Activated CD4-positive, alpha-beta T cell treated with anti-CD3 and anti-CD28 coated beads for 48 hours (primary cell): ENCODE measurements around the gene MPP2.
A peak's percentile ranks its signal among the peaks of the same experiment; 100 is the strongest.
"Not testable (repeated sequence)": the region's sequence is repeated elsewhere in the genome, so short reads cannot be mapped to it uniquely, and the experiment has no call there.

Source experiments
- DNase-seq: peaks from one replicate; pipeline ENCODE4 v3.0.0-alpha.2; 2020

MPP2 gene, protein sequence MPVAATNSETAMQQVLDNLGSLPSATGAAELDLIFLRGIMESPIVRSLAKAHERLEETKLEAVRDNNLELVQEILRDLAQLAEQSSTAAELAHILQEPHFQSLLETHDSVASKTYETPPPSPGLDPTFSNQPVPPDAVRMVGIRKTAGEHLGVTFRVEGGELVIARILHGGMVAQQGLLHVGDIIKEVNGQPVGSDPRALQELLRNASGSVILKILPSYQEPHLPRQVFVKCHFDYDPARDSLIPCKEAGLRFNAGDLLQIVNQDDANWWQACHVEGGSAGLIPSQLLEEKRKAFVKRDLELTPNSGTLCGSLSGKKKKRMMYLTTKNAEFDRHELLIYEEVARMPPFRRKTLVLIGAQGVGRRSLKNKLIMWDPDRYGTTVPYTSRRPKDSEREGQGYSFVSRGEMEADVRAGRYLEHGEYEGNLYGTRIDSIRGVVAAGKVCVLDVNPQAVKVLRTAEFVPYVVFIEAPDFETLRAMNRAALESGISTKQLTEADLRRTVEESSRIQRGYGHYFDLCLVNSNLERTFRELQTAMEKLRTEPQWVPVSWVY

GRCh38 chr17:43907425-43907981 is at the start of gene MPP2:
Gene MPP2 (minus strand): TSS chr17:43907536. CDS start chr17:43904460, 3,076 bp downstream.
- DNase-seq: peak; percentile 70

DNA sequence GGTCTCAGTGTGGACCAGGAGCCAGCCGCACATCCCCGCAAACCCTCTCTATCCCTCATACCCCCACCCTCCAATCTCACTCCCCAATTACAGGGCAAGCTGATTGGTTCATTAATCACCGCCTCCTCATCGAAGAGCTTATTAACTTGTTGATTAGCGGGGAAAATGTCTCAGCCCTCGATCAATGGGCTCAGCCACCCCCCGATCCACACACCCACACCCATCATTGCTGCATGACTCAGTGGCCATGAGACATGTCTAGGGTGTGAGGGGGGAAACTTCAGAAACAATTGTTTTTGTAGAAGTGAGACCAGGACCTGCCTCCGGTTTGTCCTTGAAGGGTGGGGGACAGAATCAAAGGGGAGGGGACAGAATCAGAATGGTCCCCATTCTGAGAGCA is 48.9 kb upstream of the MPP2 start:
- DNase-seq: no peak

DNA sequence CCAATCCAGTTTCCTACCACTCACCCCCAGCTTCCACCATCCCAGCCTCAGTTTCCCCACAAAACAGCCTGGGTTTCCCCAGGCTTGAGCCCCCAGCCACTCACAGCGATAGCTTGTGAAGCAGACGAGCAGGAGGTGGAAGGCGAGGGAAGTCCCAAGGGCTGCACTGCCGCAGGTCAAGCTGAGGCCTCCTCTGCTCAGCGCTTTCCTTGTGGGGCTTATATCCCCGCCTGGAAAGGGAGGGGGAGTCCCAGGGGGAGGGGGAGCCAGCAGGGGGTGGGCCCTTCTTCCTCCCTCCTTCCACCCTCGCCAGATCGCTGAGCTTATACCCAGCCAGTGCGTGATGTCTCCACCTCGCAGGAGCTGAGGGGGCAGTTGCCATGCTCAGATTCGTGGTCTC is 46.4 kb upstream of the MPP2 start, which contains the start of gene PYY:
Gene PYY, minus strand, starts transcription at position 195 of the 400 bp plus-strand sequence. CDS start 457 bp downstream, outside the sequence.
- no peak for DNase-seq

DNA sequence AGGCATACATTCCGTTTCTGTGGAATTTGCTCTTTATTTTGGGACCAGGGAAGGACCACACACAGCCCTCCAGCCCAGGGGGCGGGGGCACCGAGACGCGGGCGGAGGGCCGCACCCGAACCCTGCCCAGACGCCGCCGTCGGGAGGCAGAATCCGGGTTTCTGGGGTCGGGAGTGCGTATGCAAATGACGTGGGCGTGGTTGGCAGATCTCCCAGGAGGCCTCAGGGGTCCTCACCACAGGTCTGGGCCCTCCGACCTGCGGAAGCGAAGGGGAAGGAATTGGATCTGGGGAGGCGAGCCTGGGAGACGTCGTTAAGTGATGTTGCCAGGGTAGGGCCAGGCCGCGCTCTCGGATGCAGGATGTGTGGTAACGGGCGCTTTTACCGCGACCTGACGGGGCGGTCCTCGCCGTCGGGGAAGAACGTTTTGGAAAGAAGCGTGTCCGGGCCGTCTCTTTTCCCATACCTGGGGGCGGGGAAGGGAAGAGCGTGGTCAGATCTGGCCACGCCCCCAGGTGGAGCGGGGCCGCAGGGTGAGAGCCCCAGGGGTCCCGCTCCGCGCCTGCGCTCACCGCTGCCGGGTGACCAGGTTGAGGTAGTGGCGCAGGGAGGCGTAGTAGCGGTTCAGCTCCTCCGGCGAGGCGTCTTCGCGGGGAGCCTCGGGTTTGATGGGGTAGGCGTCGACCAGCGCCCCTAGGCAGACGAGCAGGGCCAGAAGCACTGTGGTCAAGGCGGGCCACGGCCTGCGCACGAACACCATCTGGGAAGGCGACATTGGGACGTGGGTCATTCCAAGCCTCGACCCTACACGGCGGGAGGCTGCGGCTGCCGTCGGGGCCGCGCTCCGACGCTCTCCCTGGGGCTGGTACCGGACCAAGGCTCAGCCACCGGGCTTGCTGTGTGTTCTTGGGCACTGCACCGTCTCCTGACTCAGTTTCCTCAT is 45.7 kb upstream of the MPP2 start:
- no peak for DNase-seq

DNA sequence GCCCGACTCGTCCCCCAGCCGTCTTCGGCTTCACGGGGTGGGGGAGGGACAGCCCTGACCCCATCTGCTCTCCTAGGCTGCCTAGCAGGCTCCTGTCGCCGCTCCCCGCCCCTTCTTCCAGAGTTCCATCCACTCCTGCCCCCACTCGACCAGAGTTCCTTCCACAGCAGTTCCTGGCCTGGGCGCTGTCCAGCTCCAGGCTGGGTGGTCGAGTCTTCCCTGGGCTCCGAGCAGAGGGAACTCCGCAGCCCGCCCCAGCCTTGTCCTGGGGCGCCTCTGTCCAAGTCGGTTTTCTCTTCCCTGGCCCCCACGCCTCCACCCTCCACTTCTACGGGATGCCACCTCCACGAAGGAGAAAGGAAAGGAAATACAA is 45.0 kb upstream of the MPP2 start:
- no peak for DNase-seq

GRCh38 chr17:43951750-43952149 is 44.4 kb upstream of the MPP2 start:
- no peak for DNase-seq

DNA sequence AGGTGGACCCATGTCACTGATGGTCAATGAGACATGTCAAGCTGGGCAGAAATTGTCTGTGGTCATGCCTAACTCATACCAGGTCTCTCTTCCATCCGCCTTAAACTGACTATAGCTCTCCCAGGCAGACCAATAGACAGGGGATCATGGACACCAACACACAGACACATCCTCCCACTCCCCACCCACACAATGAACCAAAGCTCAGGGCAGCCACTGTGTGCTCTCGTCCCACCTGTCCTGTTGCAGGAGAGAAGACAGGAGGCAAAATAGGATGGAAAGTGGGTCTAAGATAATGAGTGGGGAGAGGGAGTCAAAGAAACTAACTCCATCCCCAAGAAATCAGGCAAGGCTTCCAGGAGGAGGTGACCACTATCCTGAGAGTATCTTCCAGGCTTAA is 43.2 kb upstream of the MPP2 start:
- DNase-seq: no peak

GRCh38 chr17:43949781-43950180 is 42.4 kb upstream of the MPP2 start:
- no peak for DNase-seq

DNA sequence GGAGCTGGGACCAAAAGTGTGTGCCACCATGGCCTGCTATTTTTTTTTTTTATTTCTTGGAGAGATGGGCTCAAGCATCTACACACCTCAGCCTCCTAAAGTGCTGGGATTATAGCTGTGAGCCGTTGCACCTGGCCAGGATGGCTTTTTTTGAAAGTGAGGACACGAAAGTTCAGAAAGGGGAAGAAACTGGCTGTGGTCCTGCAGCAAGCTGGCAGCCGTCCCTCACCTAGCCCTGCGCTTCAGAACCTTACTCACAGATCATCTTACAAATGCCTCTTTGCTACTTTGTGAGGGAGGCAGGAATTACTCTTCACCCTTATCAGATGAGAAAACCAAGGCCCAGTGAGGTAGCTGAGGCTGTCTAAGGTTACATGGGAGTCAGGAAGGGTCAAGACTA is 39.4 kb upstream of the MPP2 start:
- DNase-seq: no peak

- DNase-seq: no peak
Observed at GRCh38 chr17:43945074-43945829, 37.9 kb upstream of the MPP2 start.

GRCh38 chr17:43942051-43942685 is 34.8 kb upstream of the MPP2 start, which contains the start of gene PPY:
Gene PPY (minus strand): TSS chr17:43942476. CDS start chr17:43941654, 822 bp downstream.
- no peak for DNase-seq

DNA sequence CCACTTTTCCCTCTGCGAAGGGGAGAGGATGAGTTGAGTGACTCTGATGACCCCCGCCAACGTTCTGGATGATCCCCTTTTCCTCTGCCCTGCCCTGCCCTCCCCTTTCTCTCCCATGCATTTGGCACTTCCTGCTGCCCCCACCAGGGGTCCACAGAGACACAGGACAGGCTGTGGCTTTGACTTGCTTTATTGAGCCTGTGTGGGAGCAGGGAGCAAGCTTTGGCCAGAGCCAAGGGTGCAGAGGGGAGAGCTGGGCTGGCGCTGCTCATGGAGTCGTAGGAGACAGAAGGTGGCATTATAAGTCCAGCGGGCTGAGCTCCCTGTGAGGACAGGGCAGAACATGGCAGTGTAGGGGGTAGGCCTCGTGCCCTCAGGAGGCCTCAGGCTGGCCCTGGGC is 33.3 kb upstream of the MPP2 start:
- peak; percentile 47 for DNase-seq

DNA sequence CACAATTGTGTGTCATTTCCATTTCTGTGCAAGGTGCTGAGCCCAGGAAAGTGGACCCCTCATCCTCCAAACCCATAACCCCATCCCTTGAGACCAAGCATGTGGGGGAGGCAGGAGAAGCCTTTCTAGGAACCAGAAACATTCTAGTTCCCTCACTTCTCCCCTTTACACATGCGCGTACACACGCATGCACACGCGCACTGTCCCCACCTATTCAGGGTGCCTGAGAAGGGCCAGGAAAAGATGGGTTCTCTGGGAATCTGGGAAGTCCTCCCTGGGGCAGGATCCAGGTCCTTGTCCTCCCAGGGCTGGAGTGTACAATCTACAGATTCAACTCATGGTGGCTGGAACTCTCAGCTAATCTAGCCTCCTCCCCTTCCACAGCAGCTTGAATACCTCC is 32.5 kb upstream of the MPP2 start:
- DNase-seq: no peak

- not testable (repeated sequence) for DNase-seq
Observed at GRCh38 chr17:43939452-43939851, 32.1 kb upstream of the MPP2 start.

DNA sequence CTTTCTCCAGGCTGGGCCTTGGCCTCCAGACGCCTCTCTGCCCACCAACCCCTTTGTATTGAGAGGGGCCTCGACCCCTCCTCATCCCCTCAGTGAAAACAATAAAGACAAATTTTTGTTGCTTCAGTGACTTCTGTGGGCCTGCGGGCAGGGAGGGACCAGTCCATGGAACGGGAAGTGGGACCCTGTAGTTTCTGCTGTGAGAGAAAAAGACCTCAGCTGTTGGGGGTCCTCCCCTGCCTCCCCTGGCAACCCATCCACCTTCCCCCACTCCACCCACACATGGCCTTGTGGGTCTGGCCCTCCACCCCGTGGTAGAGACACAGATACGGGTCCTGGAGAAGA is 31.5 kb upstream of the MPP2 start:
- no peak for DNase-seq

DNA sequence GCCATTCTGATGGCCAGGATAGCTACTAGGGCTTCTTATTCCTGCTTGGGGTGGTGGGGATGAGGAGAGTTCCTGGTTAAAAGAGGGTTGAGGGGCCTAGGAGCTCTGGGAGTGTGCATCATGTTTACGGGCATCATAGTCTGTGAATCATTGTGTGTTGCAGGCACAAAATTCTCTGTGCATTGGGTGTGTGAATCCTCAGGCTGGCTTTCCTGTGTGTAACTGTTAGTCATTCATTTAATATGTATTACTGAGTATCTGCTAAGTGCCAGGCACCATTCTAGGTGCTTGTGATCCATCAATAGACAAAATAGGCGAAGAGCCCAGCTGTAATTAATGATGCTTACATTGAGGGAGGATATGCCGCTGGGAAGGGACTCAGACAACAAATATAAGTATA is 29.1 kb upstream of the MPP2 start:
- no peak for DNase-seq

DNA sequence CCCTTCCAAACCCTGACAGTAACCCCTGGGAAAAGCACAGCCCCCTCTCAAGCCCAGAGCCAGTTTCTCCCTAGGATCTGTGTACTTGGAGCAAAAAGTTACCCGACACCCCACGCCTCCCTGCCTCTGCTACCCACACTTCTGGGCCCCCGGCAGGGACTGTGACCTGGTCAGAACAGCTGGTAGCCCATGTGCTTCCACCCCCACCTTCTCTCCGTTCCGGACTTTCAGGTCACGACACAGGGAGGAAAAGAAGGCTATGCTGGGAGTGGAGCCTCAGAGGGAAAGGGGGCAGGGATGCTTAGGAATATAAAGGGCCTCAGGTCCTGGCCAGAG is 28.6 kb upstream of the MPP2 start:
- no peak for DNase-seq

DNA sequence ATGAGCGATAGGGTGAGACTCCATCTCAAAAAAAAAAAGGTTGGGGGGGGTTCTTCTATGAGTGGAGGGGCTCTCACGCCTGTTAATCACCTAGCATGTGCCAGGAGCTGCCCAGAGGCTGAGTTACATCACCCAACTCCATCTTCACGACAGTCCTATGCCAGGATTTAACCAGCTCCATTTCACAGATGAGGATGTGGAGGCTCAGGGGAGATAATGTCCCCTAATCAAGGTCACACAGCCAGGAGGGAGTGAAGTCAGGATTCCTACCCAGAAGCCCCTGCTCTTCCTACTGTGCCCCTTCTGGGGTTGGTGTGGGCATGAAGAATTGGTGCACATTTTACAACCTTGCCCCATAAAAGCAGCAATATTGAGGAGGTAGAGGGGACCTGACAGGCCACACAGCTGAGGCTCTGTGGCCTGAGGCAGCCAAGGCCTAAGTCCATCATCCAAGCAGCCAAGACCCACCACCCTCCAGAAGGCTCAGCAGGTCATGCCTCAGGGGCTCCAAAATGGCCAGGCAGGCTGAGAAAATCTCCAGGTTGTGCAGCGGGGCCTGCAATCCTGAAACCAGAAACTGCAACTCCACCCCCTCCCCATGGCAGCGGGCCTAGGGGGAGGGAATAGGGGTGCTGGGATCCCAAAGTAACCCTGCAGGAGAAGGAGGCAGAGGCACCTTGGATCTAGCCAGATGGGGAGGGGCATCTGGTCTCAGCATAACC is 28.0 kb upstream of the MPP2 start:
- no peak for DNase-seq

GRCh38 chr17:43932923-43933322 is 25.6 kb upstream of the MPP2 start:
- no peak for DNase-seq

GRCh38 chr17:43932357-43932756 is 25.0 kb upstream of the MPP2 start:
- DNase-seq: no peak

GRCh38 chr17:43931062-43931571 is 23.8 kb upstream of the MPP2 start:
- no peak for DNase-seq
